NB4 (cell line): ENCODE measurements around the gene ZBTB1.

Experiments used
- DNase-seq: peaks from one replicate; pipeline ENCODE4 v3.0.0; 2010; ENCODE audit warnings: low read depth
- H3K4me3 ChIP-seq: one replicate; pipeline ENCODE4 v1.5.1; 2011; ENCODE audit warnings: mild to moderate bottlenecking, low read depth, low read length, moderate library complexity
- MAX ChIP-seq: IDR thresholded peaks from 2 replicates; pipeline ENCODE4 v1.6.1; 2011; ENCODE audit warnings: low read depth, low read length
- MYC ChIP-seq: IDR thresholded peaks from 2 replicates; pipeline ENCODE4 v1.6.1; 2011; ENCODE audit warnings: low read depth, low read length
- POLR2A ChIP-seq: IDR thresholded peaks from 2 replicates; pipeline ENCODE4 v1.6.1; 2011; ENCODE audit warnings: mild to moderate bottlenecking; ENCODE audit not compliant: insufficient read length; ENCODE audit errors: extremely low read depth
- TF ChIP-seq, protein P1 (sequence below): IDR thresholded peaks from one replicate; pipeline ENCODE4 v1.5.1; 2012; ENCODE audit warnings: low read depth, low read length

Gene ZBTB1

GRCh38 chr14:64491637-64492036 lies 12.9 kb upstream of the ZBTB1 start:
- no peak overlapping the region for H3K4me3 ChIP-seq
- no peak for DNase-seq
- TF ChIP-seq POLR2A, result no peak
- no peak for TF ChIP-seq MYC
- TF ChIP-seq, protein P1, sequence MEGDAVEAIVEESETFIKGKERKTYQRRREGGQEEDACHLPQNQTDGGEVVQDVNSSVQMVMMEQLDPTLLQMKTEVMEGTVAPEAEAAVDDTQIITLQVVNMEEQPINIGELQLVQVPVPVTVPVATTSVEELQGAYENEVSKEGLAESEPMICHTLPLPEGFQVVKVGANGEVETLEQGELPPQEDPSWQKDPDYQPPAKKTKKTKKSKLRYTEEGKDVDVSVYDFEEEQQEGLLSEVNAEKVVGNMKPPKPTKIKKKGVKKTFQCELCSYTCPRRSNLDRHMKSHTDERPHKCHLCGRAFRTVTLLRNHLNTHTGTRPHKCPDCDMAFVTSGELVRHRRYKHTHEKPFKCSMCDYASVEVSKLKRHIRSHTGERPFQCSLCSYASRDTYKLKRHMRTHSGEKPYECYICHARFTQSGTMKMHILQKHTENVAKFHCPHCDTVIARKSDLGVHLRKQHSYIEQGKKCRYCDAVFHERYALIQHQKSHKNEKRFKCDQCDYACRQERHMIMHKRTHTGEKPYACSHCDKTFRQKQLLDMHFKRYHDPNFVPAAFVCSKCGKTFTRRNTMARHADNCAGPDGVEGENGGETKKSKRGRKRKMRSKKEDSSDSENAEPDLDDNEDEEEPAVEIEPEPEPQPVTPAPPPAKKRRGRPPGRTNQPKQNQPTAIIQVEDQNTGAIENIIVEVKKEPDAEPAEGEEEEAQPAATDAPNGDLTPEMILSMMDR, result no peak
- no peak for TF ChIP-seq MAX

GRCh38 chr14:64493455-64493854 lies 11.1 kb upstream of the ZBTB1 start:
- TF ChIP-seq MAX (no peak), POLR2A (no peak), MYC (no peak)
- TF ChIP-seq, protein P1, result no peak
- DNase-seq, result no peak
- no peak overlapping the region for H3K4me3 ChIP-seq

DNA sequence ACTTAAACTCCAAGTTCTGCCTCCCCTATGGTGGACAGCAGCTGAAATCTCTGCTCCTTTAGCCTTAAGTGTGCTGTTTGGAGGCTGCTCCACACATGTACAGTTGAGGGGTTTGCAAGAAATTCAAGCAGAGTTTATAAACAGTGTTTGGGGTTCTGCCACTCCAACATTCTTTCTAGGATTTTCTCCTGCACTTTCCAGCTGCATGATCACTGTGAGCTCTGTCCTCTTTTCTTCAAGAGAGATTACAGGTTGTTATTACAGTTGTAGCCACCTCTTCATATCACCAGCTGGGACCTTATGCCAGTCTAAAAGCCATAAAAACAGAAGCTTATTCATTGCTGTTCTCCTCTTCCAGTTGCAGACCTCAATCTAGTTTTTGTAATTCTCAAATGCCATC lies 9.3 kb upstream of the ZBTB1 start:
- no peak overlapping the region for H3K4me3 ChIP-seq
- TF ChIP-seq, protein P1, result no peak
- TF ChIP-seq MYC (no peak), POLR2A (no peak), MAX (no peak)
- no peak for DNase-seq

DNA sequence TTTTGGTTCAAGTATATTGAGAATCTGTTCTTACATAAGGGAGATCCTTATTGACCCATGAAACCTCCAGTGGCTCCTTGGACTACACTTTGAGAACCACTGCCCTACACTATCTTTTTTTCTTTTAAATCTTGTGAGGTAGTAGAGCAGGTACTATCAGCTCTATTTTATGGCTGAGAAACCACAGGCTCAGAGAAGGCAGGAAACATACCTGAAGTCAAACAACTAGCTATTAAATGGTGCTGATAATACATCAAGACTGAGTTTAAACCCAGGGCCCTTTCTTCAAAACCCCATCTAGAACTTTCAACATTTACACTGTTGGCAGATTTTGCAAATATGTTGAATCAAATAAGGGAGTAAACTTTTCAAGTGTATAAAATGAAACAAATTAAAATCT lies 7.8 kb upstream of the ZBTB1 start:
- H3K4me3 ChIP-seq, result no peak overlapping the region
- no peak for DNase-seq
- TF ChIP-seq POLR2A (no peak), MYC (no peak), MAX (no peak)
- TF ChIP-seq, protein P1, result no peak

DNA sequence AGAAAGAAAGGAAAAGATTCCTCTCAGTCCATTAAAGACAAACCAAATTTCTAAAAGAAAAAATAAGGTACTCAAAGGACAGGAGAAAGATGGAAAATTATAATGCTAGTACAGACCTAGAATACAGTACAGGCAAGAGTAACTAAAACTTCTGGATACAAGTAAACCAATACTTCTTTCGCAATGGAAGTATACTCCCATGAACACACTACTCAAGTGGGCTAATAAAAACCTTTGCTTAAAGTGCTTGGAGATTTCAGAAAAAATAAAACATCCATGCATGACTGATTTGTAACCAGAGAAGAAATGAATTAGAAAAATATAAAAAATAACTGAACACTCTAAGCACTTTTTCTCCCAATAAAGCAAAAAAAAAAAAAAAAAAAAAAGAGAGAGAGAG lies 4.5 kb upstream of the ZBTB1 start:
- H3K4me3 ChIP-seq, result no peak overlapping the region
- DNase-seq, result peak; percentile 17
- TF ChIP-seq MYC (no peak), MAX (no peak), POLR2A (no peak)
- TF ChIP-seq, protein P1, result no peak
